ENCODE results near the gene KLC1. TPM values are rescaled to one million over a fixed set of nuclear protein-coding genes. Genes with fewer than 3 reads are reported as not detected.

The KLC1 gene
- total RNA-seq, 2 donors from 2014 or later, result 165 to 177 TPM

DNA sequence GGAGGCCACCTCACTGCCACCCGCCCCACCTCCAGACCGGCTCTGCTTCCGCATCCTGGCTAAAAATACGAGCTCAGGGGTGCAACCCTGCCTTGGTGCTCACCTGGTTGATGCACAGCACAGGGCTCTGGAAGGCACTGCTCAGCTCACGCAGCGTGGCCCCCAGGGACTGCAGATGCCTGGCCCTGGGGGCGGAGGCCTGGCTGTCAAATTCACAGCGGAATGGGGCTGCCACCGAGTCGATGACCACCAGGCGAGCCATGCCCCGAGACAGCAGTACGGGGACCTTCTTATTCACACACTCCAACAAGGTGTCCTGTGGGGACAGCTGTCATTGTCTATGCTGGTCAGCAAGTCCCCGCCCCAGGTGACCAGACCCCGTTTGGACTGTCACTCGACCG lies 70.2 kb downstream of the KLC1 start:
- Mint-ChIP-seq H3K27me3 (ENCODE audit: low read depth) (no peaks in the 10 kb centered on the region), H3K9me3 (no peaks in the 10 kb centered on the region), H3K4me3 (no peak overlapping the region), H3K4me1 (ENCODE audit: low read depth) (no peaks in the 10 kb centered on the region), H3K27ac (no peak overlapping the region), H3K36me3 (ENCODE audit: insufficient read depth in 2 of 2) (peaks cover 0 to 5% of the 10 kb centered on the region in 2 donors)
- DNase-seq (no peak), ATAC-seq (replicated peaks in 1 of 2) (no peak)

DNA sequence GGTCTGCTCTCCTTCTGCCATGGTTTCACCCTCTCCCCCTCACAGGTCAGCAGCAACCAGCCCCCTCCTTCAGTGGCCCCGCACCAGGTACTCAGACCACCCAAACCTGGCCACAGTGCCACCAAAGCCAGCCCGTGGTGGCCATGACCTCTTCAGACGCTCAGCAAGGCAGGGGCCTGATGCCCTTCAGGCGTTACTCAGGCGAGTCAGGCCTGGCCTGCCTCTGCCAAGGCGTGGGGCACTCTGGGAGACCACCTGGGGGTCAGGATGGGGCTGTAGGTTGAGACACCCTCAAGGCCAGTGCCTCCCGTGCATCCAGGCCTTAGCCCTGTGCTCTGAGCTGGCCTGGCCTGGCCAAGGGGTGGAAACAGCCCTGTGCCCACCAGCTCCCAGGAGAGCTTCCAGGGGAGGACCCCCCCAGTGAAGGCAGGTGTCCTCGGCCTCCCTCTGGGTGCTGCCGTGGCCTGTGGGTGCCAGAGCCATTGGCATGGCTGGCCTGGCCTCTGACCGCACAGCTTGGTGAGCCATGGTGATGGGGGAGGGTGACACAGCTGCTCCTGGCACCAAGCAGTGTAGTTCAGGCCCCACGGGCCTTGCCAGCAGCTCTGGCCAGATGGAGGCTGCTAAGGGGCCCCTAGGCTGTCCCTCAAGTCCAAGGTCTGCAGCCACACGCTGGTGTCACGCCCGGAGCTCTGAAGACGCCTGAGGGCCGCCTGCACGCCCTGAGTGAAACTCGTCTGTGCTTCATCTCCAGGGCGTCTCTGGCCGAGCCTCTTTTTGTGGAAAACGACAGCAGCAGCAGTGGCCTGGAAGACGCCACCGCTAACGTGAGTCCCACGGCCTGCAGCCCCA lies 71.1 kb downstream of the KLC1 start:
- Mint-ChIP-seq H3K36me3 (ENCODE audit: insufficient read depth in 2 of 2) (peaks cover 0 to 6% of the 10 kb centered on the region in 2 donors), H3K4me3 (no peak overlapping the region), H3K4me1 (ENCODE audit: low read depth) (peaks cover 6% of the 10 kb centered on the region), H3K27me3 (ENCODE audit: low read depth) (no peaks in the 10 kb centered on the region), H3K9me3 (no peaks in the 10 kb centered on the region), H3K27ac (no peak overlapping the region)
- DNase-seq, result no peak
- no peak for ATAC-seq (replicated peaks in 1 of 2)

DNA sequence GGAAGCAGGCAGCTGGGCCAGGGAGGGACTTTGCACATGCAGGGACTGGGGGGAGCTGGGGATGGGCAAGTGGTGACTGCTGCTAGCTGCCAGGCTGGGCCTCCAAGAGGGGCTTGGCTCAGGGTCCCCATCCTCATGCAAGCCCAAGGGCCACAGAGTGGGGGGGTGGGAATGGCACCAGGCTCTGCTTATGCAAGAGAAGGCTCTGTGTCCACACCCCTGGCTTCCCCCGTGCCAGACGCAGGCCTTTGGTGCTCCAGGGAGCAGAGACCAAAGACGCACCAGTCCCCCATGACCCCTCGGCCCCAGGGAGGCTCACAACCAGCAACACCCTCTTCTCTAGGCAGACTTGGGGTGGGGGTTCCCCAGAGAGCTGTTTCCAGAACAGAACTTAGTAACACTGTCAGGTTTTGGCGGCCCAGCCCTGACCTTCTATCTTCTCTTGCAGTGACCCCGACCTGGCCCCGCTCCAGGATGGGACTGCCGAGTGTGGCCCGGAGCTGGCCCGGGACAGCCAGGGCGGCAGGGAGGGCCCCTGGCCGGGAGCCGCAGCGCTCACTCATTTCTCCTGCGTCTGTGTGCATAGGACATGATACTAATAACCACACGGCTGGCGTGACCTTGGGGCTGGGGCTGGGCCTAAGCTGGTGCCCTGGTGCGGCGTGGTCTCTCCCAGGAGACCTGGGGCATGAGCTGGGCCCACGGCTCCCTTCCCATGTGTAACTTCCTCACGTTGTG lies 71.9 kb downstream of the KLC1 start:
- Mint-ChIP-seq H3K4me1 (ENCODE audit: low read depth) (peaks cover 6% of the 10 kb centered on the region), H3K4me3 (no peak overlapping the region), H3K27me3 (ENCODE audit: low read depth) (no peaks in the 10 kb centered on the region), H3K36me3 (ENCODE audit: insufficient read depth in 2 of 2) (peaks cover 0 to 6% of the 10 kb centered on the region in 2 donors), H3K9me3 (no peaks in the 10 kb centered on the region), H3K27ac (no peak overlapping the region)
- DNase-seq (no peak), ATAC-seq (replicated peaks in 1 of 2) (no peak)

DNA sequence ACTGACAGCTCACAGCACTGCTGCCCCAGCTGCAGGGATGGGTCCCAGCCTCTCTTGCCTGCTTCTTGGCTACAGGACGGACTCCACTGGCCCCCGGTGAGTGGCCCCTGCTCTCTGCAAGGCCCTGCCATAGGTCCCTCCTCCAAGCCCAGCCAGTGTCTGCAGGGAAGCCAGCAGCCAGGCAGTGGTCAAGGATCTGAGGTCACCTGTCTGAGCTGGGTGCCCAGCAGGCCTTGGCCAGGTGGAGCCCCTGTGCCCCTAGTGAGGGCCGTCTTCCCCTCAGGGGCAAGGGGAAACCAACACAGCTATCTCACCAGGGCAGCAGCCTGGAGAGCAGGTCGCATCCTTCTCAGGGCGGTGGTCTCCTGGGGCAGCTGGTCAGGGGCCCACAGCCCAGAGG lies 73.1 kb downstream of the KLC1 start:
- ATAC-seq (replicated peaks in 1 of 2), result no peak
- Mint-ChIP-seq H3K9me3 (no peaks in the 10 kb centered on the region), H3K27ac (no peak overlapping the region), H3K36me3 (ENCODE audit: insufficient read depth in 2 of 2) (peaks cover 0 to 6% of the 10 kb centered on the region in 2 donors), H3K4me3 (peak overlapping the region in 1 of 2 donors; percentile 1), H3K27me3 (ENCODE audit: low read depth) (no peaks in the 10 kb centered on the region), H3K4me1 (ENCODE audit: low read depth) (peaks cover 6% of the 10 kb centered on the region)
- DNase-seq, result no peak

DNA sequence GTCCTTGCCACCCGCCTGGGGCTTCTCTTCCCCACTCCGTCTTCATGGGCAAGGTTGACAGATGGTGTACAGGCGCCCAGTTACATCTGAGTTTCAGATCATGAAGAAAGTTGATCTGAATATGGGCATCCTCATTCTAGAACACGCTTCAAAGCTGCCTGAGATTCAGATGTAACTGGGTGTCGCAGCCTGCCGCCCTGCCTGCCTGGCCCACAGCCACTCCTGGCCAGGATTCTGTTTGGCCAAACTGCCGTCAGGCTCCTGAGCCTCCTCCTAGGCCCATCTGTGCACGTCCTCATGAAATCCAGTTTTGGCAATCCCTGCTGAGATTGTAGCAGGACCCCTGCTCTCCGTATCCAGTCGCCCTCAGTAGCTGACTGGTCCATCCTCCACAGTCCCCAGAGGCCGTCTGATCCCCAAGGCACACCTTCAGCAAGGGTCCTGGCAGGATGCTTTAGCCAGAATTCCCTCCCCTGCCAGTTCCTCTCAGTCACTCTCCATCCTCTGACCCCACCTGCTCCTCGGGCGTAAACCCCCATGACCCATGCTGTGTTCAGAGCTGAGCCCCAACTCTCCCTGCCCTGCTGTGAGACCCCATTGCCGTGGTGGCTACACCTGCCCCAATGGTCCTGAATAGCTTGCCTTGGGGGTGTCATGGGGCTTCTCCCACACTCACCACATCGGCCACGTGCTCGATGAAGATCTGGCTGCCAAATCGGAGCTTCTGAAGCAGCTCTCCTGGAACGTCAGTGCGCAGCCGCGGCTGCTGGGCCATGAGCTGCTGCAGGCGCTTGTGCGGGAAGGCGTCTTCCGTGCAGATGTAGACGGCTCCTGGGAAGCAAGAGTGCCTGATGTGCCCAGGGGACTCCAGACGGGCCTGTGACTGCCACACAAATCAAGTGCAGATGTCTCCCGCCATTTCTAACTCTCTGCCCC lies 73.8 kb downstream of the KLC1 start:
- H3K4me3 Mint-ChIP-seq, result no peak overlapping the region
- H3K36me3 Mint-ChIP-seq (ENCODE audit: insufficient read depth in 2 of 2), result peaks cover 0 to 6% of the 10 kb centered on the region in 2 donors
- H3K4me1 Mint-ChIP-seq (ENCODE audit: low read depth), result peaks cover 6% of the 10 kb centered on the region
- no peak for DNase-seq
- H3K27me3 Mint-ChIP-seq (ENCODE audit: low read depth), result no peaks in the 10 kb centered on the region
- H3K27ac Mint-ChIP-seq, result no peak overlapping the region
- no peak for ATAC-seq (replicated peaks in 1 of 2)
- no peaks in the 10 kb centered on the region for H3K9me3 Mint-ChIP-seq

DNA sequence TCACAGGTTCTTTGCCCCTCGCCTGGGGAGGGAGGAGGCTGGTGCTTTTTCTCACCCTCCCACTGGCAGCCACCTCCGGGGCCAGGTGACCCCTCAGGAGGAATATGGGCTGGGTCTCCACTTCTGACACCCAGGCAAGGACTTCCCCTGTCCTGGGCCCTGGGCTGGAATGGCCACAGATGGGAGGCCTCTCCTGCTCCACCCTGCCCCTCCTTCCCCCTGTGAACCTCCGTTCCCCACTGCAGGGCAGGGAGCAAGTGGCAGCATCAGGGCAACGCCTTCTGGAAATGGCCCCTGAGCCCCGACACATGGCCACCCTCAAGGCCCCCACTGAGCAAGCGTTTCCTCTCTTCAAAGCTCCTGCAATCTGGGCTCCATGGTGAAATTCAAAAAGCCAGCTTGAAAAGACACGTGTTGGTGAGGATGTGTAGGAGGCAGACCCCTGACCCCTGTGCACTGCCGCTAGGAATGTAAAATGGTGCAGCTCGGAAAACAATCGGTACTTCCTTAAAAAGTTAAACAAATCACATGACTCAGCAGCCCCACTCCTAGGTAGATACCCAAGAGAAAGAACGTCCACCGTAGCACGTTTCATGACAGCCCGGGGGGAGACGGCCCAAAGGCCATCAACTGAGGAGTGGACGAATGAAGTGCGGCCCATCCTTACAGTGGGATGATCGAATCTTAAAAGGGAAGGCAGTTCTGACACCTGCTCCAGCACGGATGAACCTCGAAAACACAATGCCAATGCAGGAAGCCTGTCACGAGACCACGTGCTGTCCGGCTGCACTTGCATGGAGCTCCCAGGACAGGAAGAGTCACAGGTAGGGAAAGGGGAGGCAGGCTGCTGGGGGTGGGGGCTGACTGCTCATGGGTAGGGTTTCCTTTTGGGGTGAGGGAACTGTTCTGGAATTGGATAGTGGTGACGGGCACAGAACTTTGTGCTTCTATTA lies 74.7 kb downstream of the KLC1 start:
- H3K27ac Mint-ChIP-seq, result no peak overlapping the region
- no peaks in the 10 kb centered on the region for H3K27me3 Mint-ChIP-seq (ENCODE audit: low read depth)
- DNase-seq (no peak), ATAC-seq (replicated peaks in 1 of 2) (no peak)
- no peak overlapping the region for H3K4me3 Mint-ChIP-seq
- no peaks in the 10 kb centered on the region for H3K9me3 Mint-ChIP-seq
- H3K36me3 Mint-ChIP-seq (ENCODE audit: insufficient read depth in 2 of 2), result peaks cover 0 to 6% of the 10 kb centered on the region in 2 donors
- H3K4me1 Mint-ChIP-seq (ENCODE audit: low read depth), result peaks cover 6% of the 10 kb centered on the region

DNA sequence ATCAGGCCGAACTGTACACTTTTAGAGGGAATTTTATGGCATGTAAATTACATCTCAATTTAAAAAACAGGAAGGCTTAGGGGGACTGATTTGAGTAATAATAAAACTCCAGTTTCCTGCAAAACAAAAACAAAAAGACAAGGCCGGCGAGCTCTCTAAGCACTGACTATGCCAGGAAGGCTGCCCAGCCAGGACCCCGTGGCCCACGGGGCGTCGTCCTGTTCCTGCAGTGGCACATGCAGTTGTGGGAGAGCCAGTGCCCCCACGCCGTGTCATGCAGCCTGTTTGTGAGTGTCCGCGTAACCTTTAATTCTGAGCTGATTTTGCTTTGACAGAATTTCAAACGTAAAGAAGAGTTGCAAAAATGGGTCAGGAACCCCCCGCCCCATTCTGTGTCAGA lies 75.7 kb downstream of the KLC1 start:
- ATAC-seq (replicated peaks in 1 of 2) (no peak), DNase-seq (no peak)
- peak overlapping the region; percentile 40 for H3K27ac Mint-ChIP-seq
- H3K27me3 Mint-ChIP-seq (ENCODE audit: low read depth), result no peaks in the 10 kb centered on the region
- H3K4me3 Mint-ChIP-seq, result no peak overlapping the region
- H3K36me3 Mint-ChIP-seq (ENCODE audit: insufficient read depth in 2 of 2), result peaks cover 0 to 7% of the 10 kb centered on the region in 2 donors
- no peaks in the 10 kb centered on the region for H3K9me3 Mint-ChIP-seq
- H3K4me1 Mint-ChIP-seq (ENCODE audit: low read depth), result peaks cover 6% of the 10 kb centered on the region

DNA sequence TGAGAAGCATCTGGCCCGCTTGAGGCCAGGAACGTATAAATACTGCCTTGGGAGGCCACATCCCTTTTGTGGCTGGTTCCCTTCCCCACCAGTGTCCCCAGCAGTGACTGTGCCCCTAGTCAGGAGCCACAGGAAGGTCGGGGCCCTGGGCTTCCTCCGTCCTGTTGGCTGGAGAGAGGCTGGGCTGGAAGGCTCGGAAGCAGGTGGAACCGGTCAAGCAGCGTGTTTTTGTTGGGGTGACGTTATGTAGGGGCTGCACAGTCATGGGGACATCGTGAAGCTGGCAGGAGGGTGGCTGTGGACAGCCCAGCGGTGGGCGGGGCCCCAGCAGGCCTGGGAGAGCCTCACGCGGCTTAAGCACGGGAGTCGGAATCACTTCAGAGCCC lies 76.1 kb downstream of the KLC1 start:
- no peak for DNase-seq
- Mint-ChIP-seq H3K27ac (no peak overlapping the region), H3K36me3 (ENCODE audit: insufficient read depth in 2 of 2) (peaks cover 0 to 7% of the 10 kb centered on the region in 2 donors)

DNA sequence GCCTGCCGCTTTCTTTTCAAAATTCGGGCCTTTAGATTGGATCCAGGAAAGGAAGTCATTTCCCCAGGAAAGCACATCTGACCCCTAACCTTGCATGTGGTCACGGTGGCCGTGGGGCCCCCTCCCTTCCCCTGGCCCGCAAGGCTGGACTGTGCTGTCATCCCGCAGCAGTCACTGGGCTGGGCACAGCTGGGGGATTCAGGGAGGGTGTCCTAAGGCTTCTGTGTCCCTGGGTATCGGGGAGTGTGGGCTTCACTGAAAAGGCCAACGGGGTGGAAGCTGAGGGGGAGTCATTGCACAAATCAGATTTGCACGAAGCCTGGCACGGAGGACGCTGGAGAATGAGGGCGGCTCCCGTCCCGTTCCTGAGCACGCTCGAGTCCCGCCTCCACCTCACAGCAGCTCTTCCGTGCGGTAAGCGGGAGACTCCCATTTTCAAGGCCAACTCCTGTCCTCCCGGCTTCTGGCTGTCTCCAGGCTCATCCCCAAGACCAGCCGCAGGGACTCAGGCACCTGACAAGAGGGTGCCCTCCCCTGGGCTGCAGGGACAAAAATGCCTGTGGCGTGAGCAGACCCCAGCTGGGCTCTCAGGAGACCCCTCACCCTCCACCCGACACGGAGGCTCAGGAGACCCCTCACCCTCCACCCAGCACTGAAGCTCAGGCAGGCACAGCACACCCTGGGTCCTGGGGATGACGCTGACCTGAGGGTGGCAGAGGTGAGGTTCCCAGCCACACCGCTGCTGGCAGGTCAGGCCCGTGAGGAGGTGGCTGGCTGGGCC lies 76.7 kb downstream of the KLC1 start:
- peaks cover 0 to 7% of the 10 kb centered on the region in 2 donors for H3K36me3 Mint-ChIP-seq (ENCODE audit: insufficient read depth in 2 of 2)
- no peaks in the 10 kb centered on the region for H3K27me3 Mint-ChIP-seq (ENCODE audit: low read depth)
- no peaks in the 10 kb centered on the region for H3K9me3 Mint-ChIP-seq
- peaks cover 6% of the 10 kb centered on the region for H3K4me1 Mint-ChIP-seq (ENCODE audit: low read depth)
- H3K4me3 Mint-ChIP-seq, result no peak overlapping the region
- H3K27ac Mint-ChIP-seq, result no peak overlapping the region
- no peak for ATAC-seq (replicated peaks in 1 of 2)
- no peak for DNase-seq

More for the DNA sequence above, 76.1 kb downstream of the KLC1 start:
- Mint-ChIP-seq H3K4me1 (ENCODE audit: low read depth) (peaks cover 6% of the 10 kb centered on the region), H3K27me3 (ENCODE audit: low read depth) (no peaks in the 10 kb centered on the region), H3K4me3 (no peak overlapping the region), H3K9me3 (no peaks in the 10 kb centered on the region)
- ATAC-seq (replicated peaks in 1 of 2), result no peak

DNA sequence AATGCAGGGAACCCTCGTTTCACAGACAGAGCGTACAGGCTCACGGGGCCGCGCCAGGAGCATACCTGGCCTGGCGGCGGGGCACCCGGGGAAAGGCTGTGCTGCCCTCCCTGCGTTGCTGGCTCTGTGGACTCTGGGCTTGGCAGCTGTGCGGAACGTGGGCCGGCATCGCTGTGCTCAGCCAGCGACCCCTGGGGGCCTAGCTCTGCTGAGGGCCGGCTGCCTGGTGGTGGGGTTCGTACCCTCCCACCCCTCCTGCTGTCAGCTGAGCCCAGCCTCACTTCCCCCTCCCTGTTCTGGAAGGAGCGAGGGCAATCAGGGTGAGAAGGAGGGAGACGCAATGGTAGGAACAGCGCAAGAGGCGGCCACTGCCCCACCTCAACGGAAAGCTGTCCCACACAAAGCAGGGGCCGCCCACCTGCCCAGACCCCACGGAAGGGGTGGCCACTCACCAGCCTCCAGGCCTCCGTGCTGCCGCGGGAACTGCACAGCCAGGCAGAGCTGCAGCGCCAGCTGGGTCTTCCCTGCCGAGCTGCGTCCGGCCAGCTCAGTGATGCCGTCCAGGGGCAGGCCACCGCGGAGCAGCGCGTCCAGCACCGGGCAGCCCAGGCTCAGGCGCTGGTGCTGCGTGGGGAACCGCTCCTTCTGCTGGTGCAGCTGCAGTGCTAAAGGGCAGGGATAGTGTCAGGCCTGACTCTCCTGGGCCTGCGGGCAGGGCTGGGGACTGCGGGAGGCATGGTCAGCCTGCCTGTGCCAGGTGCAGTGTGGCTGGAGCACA lies 77.7 kb downstream of the KLC1 start:
- peaks cover 0 to 7% of the 10 kb centered on the region in 2 donors for H3K36me3 Mint-ChIP-seq (ENCODE audit: insufficient read depth in 2 of 2)
- no peaks in the 10 kb centered on the region for H3K27me3 Mint-ChIP-seq (ENCODE audit: low read depth)
- H3K27ac Mint-ChIP-seq, result no peak overlapping the region
- DNase-seq (no peak), ATAC-seq (replicated peaks in 1 of 2) (no peak)
- no peaks in the 10 kb centered on the region for H3K9me3 Mint-ChIP-seq
- H3K4me1 Mint-ChIP-seq (ENCODE audit: low read depth), result peaks cover 11% of the 10 kb centered on the region
- H3K4me3 Mint-ChIP-seq, result no peak overlapping the region
